Epithelial cell of proximal tubule (primary cell): ENCODE measurements around the gene SLC36A3. TPM values are rescaled to one million over a fixed set of nuclear protein-coding genes. Genes with fewer than 3 reads are reported as not detected.
"Not testable (repeated sequence)": the region's sequence is repeated elsewhere in the genome, so short reads cannot be mapped to it uniquely, and the experiment has no call there.

Experiments used
- DNase-seq: peaks from one replicate; pipeline ENCODE4 v3.0.0-alpha.2; 2011; ENCODE audit warnings: low read depth
- H3K4me3 ChIP-seq: 2 replicates; pipeline ENCODE4 v1.5.1; 2011; ENCODE audit warnings: low read depth, mild to moderate bottlenecking, low read length
- CTCF ChIP-seq: conservative IDR thresholded peaks from 2 replicates; pipeline ENCODE4 v1.5.1; 2012; ENCODE audit warnings: low read depth, mild to moderate bottlenecking, low read length
- total RNA-seq: library from RNA; depleted of rRNA; stranded (reverse); fragments of >200 nt; gene quantifications from 2 replicates; pipeline ENCODE4 v1.2.3, GENCODE V29; 2015

SLC36A3 gene
- total RNA-seq, 1 donor from 2014 or later, result not detected

- no peak for TF ChIP-seq CTCF
- no peak for DNase-seq
- no peak overlapping the region for H3K4me3 ChIP-seq
Observed at GRCh38 chr5:151310932-151311331, 7.4 kb upstream of the SLC36A3 start.

- not testable (repeated sequence) for H3K4me3 ChIP-seq, DNase-seq
Observed at GRCh38 chr5:151309821-151310220, 6.3 kb upstream of the SLC36A3 start.

- H3K4me3 ChIP-seq, DNase-seq: not testable (repeated sequence)
Observed at GRCh38 chr5:151309266-151309665, 5.7 kb upstream of the SLC36A3 start.

- DNase-seq, result no peak
- peak; percentile 52 for TF ChIP-seq CTCF
Observed at GRCh38 chr5:151298063-151298855, 5.3 kb downstream of the SLC36A3 start.

GRCh38 chr5:151296974-151297373 lies 6.6 kb downstream of the SLC36A3 start:
- DNase-seq, result no peak
- no peak for TF ChIP-seq CTCF
- no peak overlapping the region for H3K4me3 ChIP-seq

More at GRCh38 chr5:151298063-151298855, 5.3 kb downstream of the SLC36A3 start:
- no peak overlapping the region for H3K4me3 ChIP-seq

GRCh38 chr5:151296478-151296830 lies 7.1 kb downstream of the SLC36A3 start:
- no peak overlapping the region for H3K4me3 ChIP-seq
- no peak for DNase-seq
- TF ChIP-seq CTCF, result no peak

GRCh38 chr5:151295791-151296477 lies 7.6 kb downstream of the SLC36A3 start:
- TF ChIP-seq CTCF, result no peak
- no peak for DNase-seq
- H3K4me3 ChIP-seq, result no peak overlapping the region

GRCh38 chr5:151295138-151295537 lies 8.4 kb downstream of the SLC36A3 start:
- TF ChIP-seq CTCF, result no peak
- no peak overlapping the region for H3K4me3 ChIP-seq
- DNase-seq, result no peak
